Right lobe of liver (tissue), 6 donors: ENCODE measurements around the gene ZFAND3. TPM values are rescaled to one million over a fixed set of nuclear protein-coding genes. Genes with fewer than 3 reads are reported as not detected.

ENCODE experiments used
- ATAC-seq, 4 donors: fragments of 200-7000 bp; cut with Tn5 transposase; one replicate each; pipeline ENCODE4 v1.9.1; 2020; ENCODE audit warnings: mild to moderate bottlenecking in 4 of 4, moderate library complexity in 4 of 4
- DNase-seq, 3 donors: peaks; one replicate each; pipeline ENCODE4 v3.0.0-alpha.2; 2020
- H3K27ac ChIP-seq, 3 donors: fragments of 200-600 bp; one replicate each; pipeline ENCODE4 v1.8.0; 2022
- H3K27me3 ChIP-seq, 2 donors: fragments of 200-600 bp; one replicate each; pipeline ENCODE4 v1.8.0; 2022
- H3K36me3 ChIP-seq, 4 donors: fragments of 200-600 bp; sonication (generic) in 1 of 4; one replicate each; pipeline versions ENCODE4 v1.5.1 to v1.8.0; 2017 to 2022; ENCODE audit warnings: control low read depth in 1 of 4
- H3K4me1 ChIP-seq, 4 donors: fragments of 200-600 bp; sonication (generic) in 1 of 4; one replicate each; pipeline versions ENCODE4 v1.5.1 to v1.8.0; 2017 to 2022; ENCODE audit warnings: control low read depth in 1 of 4
- H3K4me3 ChIP-seq, 3 donors: fragments of 200-600 bp; one replicate each; pipeline ENCODE4 v1.8.0; 2022
- H3K9me3 ChIP-seq, 4 donors: fragments of 200-600 bp; sonication (generic) in 1 of 4; one replicate each; pipeline versions ENCODE4 v1.5.1 to v1.8.0; 2017 to 2022; ENCODE audit warnings: control low read depth in 1 of 4
- POLR2A ChIP-seq: fragments of 450-650 bp; IDR thresholded peaks from one replicate; pipeline ENCODE4 v1.6.1; 2017; ENCODE audit warnings: antibody characterized with exemption, mild to moderate bottlenecking
- WGBS: methylation state at CpG from one replicate; pipeline ENCODE4 v1.1.6; 2018; ENCODE audit warnings: low coverage, low lambda C conversion rate; ENCODE audit not compliant: insufficient coverage; ENCODE audit errors: missing lambda C conversion rate; 5-methylcytosine and 5-hydroxymethylcytosine counted together
- intact Hi-C, 2 donors: fragments of 100-400 bp; cut with DNase I; formaldehyde crosslinking; loops; one replicate each; pipeline versions ENCODE4 v1.11.2 to v1.14.1; 2022
- total RNA-seq, 6 experiments: library from RNA; depleted of rRNA in 2 of 6; stranded (reverse); fragments of >200 nt in 2 of 6; fragmentation: NEBNext Ultra II Directional in 3 of 6; extraction: Animal tissue kit (Norgen Biotek cat#: 25700) in 3 of 6; gene quantifications; one replicate each; pipeline versions ENCODE4 v1.1.0 to v1.2.4, GENCODE V29; 2016 to 2023
- TF ChIP-seq, protein P1 (sequence below), 4 donors: fragments of 200-600 bp in 3 of 4; fragments of 450-650 bp in 1 of 4; IDR thresholded peaks; one replicate each; pipeline versions ENCODE4 v1.5.1 to v1.8.0; 2016 to 2022; ENCODE audit warnings: antibody characterized with exemption in 4 of 4, mild to moderate bottlenecking in 2 of 4
- donor health status: DM: no; HTN: yes; CAD: no.
- donor health status: DM: no; HTN: no; CAD: no.
- donor health status: DM: no; HTN: no; CAD: no.
- donor health status: DM: no; HTN: yes; CAD: no.
- donor health status: DM: no; HTN: yes; CAD: no.

The ZFAND3 gene
- total RNA-seq, 6 experiments from 2014 or later, result 43.1 to 66.5 (median 53.2) TPM

DNA sequence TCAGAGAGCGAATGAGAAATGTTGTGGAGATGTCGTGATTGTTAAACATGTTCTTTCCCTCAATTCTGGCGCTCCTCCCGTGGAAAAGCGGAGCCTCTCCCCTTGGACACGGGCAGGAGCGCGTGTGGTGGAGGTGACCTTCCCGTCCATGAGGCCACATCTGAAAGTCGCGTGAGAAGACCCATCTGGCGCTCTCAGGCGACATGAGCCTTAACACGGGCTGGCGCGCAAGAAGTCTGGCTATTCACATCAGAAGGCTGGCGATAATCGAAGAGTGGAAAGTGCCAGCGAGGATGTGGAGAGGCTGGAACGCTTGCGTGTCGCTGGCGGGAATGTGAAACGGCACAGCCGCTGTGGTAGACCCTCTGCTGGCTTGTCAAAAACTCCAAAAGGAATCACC lies 341.3 kb downstream of the ZFAND3 start:
- ATAC-seq (no peak), DNase-seq (no peak)
- H3K4me3 ChIP-seq, result no peak overlapping the region
- no peaks in the 10 kb centered on the region for H3K9me3 ChIP-seq
- TF ChIP-seq, protein P1, sequence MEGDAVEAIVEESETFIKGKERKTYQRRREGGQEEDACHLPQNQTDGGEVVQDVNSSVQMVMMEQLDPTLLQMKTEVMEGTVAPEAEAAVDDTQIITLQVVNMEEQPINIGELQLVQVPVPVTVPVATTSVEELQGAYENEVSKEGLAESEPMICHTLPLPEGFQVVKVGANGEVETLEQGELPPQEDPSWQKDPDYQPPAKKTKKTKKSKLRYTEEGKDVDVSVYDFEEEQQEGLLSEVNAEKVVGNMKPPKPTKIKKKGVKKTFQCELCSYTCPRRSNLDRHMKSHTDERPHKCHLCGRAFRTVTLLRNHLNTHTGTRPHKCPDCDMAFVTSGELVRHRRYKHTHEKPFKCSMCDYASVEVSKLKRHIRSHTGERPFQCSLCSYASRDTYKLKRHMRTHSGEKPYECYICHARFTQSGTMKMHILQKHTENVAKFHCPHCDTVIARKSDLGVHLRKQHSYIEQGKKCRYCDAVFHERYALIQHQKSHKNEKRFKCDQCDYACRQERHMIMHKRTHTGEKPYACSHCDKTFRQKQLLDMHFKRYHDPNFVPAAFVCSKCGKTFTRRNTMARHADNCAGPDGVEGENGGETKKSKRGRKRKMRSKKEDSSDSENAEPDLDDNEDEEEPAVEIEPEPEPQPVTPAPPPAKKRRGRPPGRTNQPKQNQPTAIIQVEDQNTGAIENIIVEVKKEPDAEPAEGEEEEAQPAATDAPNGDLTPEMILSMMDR (IDR thresholded peaks at IDR 0.05), result no peak
- TF ChIP-seq POLR2A, result no peak
- H3K27me3 ChIP-seq, result no peaks in the 10 kb centered on the region
- intact Hi-C loops, result no loop called here
- no peak overlapping the region for H3K27ac ChIP-seq
- WGBS, result 93% methylated on average over 14 of the region's 25 CpGs
- peaks cover 0 to 19% (median 9%) of the 10 kb centered on the region in 4 donors for H3K4me1 ChIP-seq
- no peaks in the 10 kb centered on the region for H3K36me3 ChIP-seq

DNA sequence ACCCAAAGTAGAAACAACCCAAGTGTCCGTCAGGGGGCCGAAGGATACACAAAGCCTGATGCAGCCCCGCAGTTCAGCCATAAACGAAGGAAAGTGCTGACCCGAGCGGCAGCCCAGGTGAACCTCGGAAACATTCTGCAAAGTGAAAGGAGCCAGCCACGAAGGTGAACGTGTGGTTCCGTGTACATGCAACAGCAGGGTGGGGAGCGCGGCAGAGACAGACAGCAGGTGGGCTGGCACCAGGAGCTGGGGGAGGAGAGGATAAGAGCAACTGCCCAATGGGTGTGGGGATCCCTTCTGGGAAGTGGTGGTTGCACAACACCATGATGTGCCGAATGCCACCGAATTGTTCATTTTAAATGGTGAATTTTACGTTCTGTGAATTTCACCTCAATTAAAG lies 341.8 kb downstream of the ZFAND3 start:
- 68% methylated on average over 3 of the region's 15 CpGs for WGBS
- no peak for DNase-seq
- intact Hi-C loops, result no loop called here
- ATAC-seq, result no peak
- H3K27me3 ChIP-seq, result no peaks in the 10 kb centered on the region
- H3K27ac ChIP-seq, result peak overlapping the region in 1 of 3 donors; percentile 29
- TF ChIP-seq, protein P1 (IDR thresholded peaks at IDR 0.05), result no peak
- no peak for TF ChIP-seq POLR2A
- no peaks in the 10 kb centered on the region for H3K36me3 ChIP-seq
- peaks cover 0 to 19% (median 9%) of the 10 kb centered on the region in 4 donors for H3K4me1 ChIP-seq
- no peak overlapping the region for H3K4me3 ChIP-seq
- H3K9me3 ChIP-seq, result no peaks in the 10 kb centered on the region

- Histone ChIP-seq H3K4me1 (peaks cover 0 to 19% (median 9%) of the 10 kb centered on the region in 4 donors), H3K9me3 (no peaks in the 10 kb centered on the region), H3K4me3 (no peak overlapping the region), H3K27ac (peak overlapping the region in 1 of 3 donors; percentile 29), H3K27me3 (no peaks in the 10 kb centered on the region), H3K36me3 (no peaks in the 10 kb centered on the region)
- ATAC-seq, result peak in 2 of 4 donors; percentile 5 to 13
- TF ChIP-seq POLR2A, result no peak
- TF ChIP-seq, protein P1 (IDR thresholded peaks at IDR 0.05), result no peak
- intact Hi-C loops, result no loop called here
- no peak for DNase-seq
- WGBS, result no CpG with 5 or more reads among the region's 15 CpGs
Measured at GRCh38 chr6:38161754-38162492, 342.4 kb downstream of the ZFAND3 start.

GRCh38 chr6:38162493-38163185 lies 343.1 kb downstream of the ZFAND3 start:
- no peak for DNase-seq
- no peaks in the 10 kb centered on the region for H3K9me3 ChIP-seq
- H3K27ac ChIP-seq, result peak overlapping the region in 2 of 3 donors; percentile 81 to 85
- H3K27me3 ChIP-seq, result no peaks in the 10 kb centered on the region
- ATAC-seq, result peak in 1 of 4 donors; percentile 2
- H3K36me3 ChIP-seq, result no peaks in the 10 kb centered on the region
- H3K4me3 ChIP-seq, result no peak overlapping the region
- 88% methylated on average over 8 of the region's 17 CpGs for WGBS
- no peak for TF ChIP-seq POLR2A
- TF ChIP-seq, protein P1 (IDR thresholded peaks at IDR 0.05), result no peak
- peaks cover 0 to 19% (median 9%) of the 10 kb centered on the region in 4 donors for H3K4me1 ChIP-seq
- intact Hi-C loops, result no loop called here
